GM12801 (cell line): ENCODE measurements around the gene ZNF221.

Experiments used
- TF ChIP-seq, protein P1 (sequence below): IDR thresholded peaks from one replicate; pipeline ENCODE4 v1.5.1; 2011; ENCODE audit warnings: control low read depth; ENCODE audit not compliant: insufficient read length; ENCODE audit errors: extremely low read depth

The ZNF221 gene

GRCh38 chr19:43976732-43977131, 25.7 kb downstream of the ZNF221 start:
- TF ChIP-seq, protein P1, sequence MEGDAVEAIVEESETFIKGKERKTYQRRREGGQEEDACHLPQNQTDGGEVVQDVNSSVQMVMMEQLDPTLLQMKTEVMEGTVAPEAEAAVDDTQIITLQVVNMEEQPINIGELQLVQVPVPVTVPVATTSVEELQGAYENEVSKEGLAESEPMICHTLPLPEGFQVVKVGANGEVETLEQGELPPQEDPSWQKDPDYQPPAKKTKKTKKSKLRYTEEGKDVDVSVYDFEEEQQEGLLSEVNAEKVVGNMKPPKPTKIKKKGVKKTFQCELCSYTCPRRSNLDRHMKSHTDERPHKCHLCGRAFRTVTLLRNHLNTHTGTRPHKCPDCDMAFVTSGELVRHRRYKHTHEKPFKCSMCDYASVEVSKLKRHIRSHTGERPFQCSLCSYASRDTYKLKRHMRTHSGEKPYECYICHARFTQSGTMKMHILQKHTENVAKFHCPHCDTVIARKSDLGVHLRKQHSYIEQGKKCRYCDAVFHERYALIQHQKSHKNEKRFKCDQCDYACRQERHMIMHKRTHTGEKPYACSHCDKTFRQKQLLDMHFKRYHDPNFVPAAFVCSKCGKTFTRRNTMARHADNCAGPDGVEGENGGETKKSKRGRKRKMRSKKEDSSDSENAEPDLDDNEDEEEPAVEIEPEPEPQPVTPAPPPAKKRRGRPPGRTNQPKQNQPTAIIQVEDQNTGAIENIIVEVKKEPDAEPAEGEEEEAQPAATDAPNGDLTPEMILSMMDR: no peak

DNA sequence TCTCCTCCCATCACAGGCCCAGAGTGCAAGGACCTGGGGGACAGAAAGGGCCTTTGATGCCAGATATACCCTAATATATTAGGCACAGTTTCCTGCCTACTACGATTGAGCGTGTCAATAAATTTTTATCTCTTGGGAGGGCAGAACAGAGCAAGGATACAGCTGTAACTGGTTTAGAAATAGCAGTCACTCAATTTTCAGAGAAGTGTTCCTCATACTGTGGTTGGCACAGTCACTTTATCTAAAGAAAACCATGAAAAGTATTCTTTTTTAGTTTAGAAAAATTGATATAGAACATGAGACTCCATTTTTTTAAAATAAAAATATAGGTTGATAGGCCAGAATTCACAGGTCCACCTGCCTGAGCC, 32.5 kb downstream of the ZNF221 start:
- TF ChIP-seq, protein P1: no peak

GRCh38 chr19:43983912-43984686, 33.1 kb downstream of the ZNF221 start, which contains the start of gene ZNF155:
Gene ZNF155 (plus strand): TSS chr19:43984188. CDS start chr19:43988544, 4,356 bp downstream.
- TF ChIP-seq, protein P1: no peak

- TF ChIP-seq, protein P1: no peak
Observed at GRCh38 chr19:43984687-43985000, 33.6 kb downstream of the ZNF221 start.

GRCh38 chr19:43997631-43998290, 46.7 kb downstream of the ZNF221 start:
- TF ChIP-seq, protein P1: no peak

GRCh38 chr19:44002212-44002565, 51.2 kb downstream of the ZNF221 start:
- TF ChIP-seq, protein P1: no peak

DNA sequence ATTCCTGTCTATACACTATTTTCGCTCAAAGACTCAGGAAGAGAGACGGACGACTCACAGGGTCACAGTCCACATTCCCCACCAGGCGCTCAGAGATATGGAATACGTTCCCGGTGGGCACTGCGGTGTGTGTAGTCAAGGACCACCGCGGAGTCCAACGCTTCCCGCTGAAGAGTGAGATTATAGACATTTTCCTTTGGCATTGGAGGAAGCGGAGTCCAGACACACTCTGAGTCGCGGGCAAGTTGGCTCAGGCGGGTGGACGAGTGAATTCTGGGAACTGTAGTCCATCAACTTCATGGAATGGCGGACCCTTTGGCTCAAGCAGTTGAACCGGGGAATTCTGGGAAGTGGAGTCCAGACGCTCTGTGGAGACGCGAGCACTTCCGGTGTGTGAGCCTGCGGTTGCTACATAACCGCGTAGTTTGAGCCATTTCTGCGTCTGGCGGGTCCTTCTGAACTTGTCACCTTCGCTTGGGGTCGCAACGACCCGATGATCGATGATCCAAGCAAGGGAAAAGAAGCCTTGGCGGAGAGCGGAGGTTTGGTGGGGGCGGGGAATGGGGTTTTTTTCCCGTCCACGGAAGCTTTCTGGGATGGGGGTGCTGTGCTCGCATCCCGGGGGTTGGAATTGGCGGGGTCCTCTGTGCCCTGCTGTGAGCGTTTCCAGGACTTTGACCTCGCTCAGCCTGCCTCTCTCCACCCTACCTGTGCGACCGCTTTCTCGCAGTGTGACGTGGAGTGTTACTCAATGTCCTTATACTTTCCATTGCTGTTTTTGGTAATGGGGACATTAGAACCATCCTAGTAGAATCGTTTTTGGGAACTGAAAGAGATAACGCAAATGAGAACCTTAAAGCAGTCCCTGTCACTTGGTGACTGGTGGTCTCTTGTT, 51.8 kb downstream of the ZNF221 start, which contains the start of gene ZNF230:
ZNF230 (plus strand) TSS at position 392 of the 895 bp plus-strand sequence. CDS start 4,122 bp downstream, outside the sequence.
- TF ChIP-seq, protein P1: no peak
